B cell (primary cell): ENCODE data around the gene ATP7B.

Experiments
- CTCF ChIP-seq: fragments of 200-600 bp; IDR thresholded peaks from one replicate; pipeline ENCODE4 v1.8.0; 2022; ENCODE audit warnings: antibody characterized with exemption, mild to moderate bottlenecking
- EZH2 ChIP-seq: IDR thresholded peaks from 2 replicates; pipeline ENCODE4 v1.6.1; 2012; ENCODE audit warnings: borderline replicate concordance, low read depth, mild to moderate bottlenecking, moderate library complexity, low read length; ENCODE audit not compliant: insufficient read depth, poor library complexity, severe bottlenecking

GRCh38 chr13:52034616-52035226 is 23.5 kb upstream of the ATP7B start:
- TF ChIP-seq CTCF (no peak), EZH2 (no peak)
